Brain microvascular endothelial cell (primary cell): ENCODE data around the gene KCNIP3.

Experiments
- DNase-seq: peaks from one replicate; pipeline ENCODE4 v3.0.0-alpha.2; 2020
- H3K27ac ChIP-seq: fragments of 250-450 bp; sonication (Bioruptor Pico); 2 replicates; pipeline ENCODE4 v1.5.1; 2020; ENCODE audit warnings: mild to moderate bottlenecking, moderate library complexity
- H3K27me3 ChIP-seq: fragments of 250-450 bp; sonication (Bioruptor Pico); replicated peaks from 2 replicates; pipeline ENCODE4 v1.5.1; 2020; ENCODE audit warnings: mild to moderate bottlenecking
- H3K36me3 ChIP-seq: fragments of 250-450 bp; sonication (Bioruptor Pico); replicated peaks from 2 replicates; pipeline ENCODE4 v1.5.1; 2020; ENCODE audit warnings: mild to moderate bottlenecking
- H3K4me3 ChIP-seq: 2 replicates; pipeline ENCODE4 v1.5.1; 2011; ENCODE audit warnings: low read depth, mild to moderate bottlenecking, control low read depth, low read length, moderate library complexity
- in situ Hi-C: cut with HindIII; loops from 2 replicates; pipeline ENCODE4 v1.10.0; 2017; ENCODE audit warnings: low sequenced_read_pairs, low pct_ligation_motif_present
- TF ChIP-seq, protein P1 (sequence below): IDR thresholded peaks from 2 replicates; pipeline ENCODE4 v1.5.1; 2011; ENCODE audit warnings: low read depth, mild to moderate bottlenecking, moderate library complexity, low read length, control low read depth, inconsistent platforms; ENCODE audit errors: missing control alignments

Gene KCNIP3

DNA sequence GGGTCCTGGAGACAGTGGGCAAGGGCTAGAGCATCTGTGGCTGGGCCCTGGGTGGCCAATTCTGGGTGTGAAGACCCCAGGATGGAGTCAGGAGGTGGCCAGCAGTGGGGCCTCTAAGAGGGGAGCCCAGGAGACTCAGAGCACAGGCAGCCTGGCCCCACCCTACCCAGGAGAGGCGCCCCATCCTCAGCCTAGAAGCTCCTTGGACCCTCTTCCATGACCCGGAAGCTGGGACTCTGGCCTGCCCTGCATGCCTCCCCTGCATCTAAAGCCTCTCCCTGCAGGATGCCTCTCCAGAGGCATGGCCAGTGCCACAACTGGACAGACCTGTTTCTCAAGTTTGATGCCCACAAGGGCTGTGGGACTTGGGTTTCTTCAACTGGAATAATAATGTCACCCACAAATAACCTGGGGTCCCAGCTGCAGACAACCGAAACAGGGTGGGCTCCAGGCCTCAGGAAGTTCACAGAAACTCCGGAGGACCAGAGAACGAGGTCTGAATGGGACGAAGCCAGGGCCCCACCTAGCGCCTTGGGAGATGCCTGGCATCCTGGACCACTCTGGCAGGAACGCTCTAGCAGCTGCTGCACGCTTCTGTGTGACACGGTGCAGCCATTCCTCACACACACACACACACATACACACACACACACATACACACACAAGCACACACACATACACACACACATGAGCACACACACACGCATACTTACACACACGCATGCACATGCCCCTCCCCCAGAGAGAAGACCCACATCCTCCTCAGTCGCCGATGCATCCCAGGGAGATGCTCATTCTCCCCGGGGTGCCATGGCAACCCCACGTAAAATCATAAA is 16.4 kb downstream of the KCNIP3 start:
- TF ChIP-seq, protein P1, sequence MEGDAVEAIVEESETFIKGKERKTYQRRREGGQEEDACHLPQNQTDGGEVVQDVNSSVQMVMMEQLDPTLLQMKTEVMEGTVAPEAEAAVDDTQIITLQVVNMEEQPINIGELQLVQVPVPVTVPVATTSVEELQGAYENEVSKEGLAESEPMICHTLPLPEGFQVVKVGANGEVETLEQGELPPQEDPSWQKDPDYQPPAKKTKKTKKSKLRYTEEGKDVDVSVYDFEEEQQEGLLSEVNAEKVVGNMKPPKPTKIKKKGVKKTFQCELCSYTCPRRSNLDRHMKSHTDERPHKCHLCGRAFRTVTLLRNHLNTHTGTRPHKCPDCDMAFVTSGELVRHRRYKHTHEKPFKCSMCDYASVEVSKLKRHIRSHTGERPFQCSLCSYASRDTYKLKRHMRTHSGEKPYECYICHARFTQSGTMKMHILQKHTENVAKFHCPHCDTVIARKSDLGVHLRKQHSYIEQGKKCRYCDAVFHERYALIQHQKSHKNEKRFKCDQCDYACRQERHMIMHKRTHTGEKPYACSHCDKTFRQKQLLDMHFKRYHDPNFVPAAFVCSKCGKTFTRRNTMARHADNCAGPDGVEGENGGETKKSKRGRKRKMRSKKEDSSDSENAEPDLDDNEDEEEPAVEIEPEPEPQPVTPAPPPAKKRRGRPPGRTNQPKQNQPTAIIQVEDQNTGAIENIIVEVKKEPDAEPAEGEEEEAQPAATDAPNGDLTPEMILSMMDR, result no peak
- no peaks in the 10 kb centered on the region for H3K36me3 ChIP-seq
- in situ Hi-C loops, result no loop called here
- no peak overlapping the region for H3K4me3 ChIP-seq
- no peaks in the 10 kb centered on the region for H3K27me3 ChIP-seq
- no peak for DNase-seq
- no peak overlapping the region for H3K27ac ChIP-seq

DNA sequence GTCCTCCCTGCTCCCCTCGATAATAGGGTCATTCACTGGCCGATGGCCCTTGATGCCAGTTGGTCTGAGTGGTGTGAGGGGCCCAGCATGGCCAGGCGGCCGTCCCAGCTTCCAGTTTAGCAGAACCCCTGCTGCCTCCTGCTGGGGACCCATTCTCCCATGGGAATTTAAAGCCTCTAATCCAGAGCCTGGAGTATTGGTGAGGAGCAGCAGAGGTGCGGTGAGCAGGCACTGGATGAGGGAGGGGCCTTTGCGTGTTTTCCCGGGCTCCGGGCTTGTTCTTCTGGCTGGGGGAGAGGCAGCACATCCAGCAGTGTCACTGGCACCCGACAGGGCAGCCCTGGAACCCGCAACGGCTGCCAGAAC is 17.4 kb downstream of the KCNIP3 start:
- in situ Hi-C loops, result no loop called here
- Histone ChIP-seq H3K27ac (no peak overlapping the region), H3K27me3 (no peaks in the 10 kb centered on the region), H3K36me3 (no peaks in the 10 kb centered on the region), H3K4me3 (no peak overlapping the region)
- no peak for DNase-seq
- TF ChIP-seq, protein P1, result no peak

DNA sequence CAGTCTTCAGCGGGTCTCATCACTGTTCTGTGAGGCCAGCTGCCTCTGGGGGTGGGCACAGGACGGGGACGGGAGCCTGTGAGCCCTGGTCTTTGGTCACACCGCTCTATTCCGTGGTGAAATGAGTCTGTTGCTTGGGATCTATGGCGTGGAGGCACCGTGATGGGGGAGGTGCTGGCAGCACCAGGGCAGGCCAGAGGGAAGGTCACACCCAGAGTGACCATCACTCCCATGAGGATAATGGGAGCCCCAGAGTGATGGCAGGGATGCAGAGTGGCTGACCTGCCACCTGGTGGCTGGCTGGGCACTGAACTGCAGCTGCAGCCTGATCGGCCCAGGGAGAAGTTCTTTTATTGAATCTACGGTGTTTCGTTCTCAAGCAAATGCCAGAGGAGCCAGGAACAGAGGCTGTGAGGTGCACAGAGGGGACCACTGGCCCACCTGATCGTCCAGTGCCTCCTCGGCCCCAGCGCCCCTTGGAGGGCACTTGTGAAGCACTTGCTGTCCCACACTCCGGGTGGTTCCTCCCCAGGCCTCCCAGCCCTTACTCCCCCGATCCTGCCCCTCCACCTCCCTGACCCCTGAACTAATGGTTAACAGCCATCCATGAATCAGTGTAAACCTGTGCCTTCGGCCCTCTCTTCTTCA is 17.9 kb downstream of the KCNIP3 start:
- no peaks in the 10 kb centered on the region for H3K36me3 ChIP-seq
- in situ Hi-C loops, result no loop called here
- H3K27ac ChIP-seq, result no peak overlapping the region
- DNase-seq, result peak; percentile 13
- TF ChIP-seq, protein P1, result peak; percentile 82
- no peaks in the 10 kb centered on the region for H3K27me3 ChIP-seq
- H3K4me3 ChIP-seq, result no peak overlapping the region

DNA sequence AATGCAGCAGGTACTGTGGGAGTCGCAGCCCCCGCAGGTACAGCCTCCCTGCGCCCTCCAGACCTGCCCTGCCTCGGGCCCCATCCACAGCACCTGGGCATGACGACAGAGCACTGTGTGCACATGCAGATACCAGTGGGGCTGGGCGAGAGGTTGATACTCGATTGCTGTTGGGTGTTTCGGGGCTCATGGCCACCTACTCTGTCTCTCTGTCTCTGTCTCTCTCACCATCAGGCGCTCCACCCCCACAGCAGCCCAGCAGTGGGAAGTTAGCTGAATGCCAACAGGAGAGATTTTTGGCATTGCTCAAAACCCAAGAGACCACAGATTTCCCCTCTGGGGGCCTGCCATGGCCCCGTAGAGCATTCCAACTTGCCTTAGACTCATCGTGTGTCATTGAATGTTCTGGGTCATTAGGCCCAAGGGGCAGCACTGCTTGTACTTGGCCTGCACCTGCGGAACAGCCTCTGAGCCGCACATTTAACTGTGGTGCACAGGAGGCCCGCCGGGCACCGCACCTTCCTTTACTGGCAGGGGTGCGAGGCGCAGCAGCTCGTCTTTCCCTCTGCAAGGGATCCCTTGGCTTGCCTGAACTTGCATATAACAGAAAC is 18.8 kb downstream of the KCNIP3 start:
- no peak overlapping the region for H3K4me3 ChIP-seq
- no peaks in the 10 kb centered on the region for H3K27me3 ChIP-seq
- peak; percentile 25 for DNase-seq

DNA sequence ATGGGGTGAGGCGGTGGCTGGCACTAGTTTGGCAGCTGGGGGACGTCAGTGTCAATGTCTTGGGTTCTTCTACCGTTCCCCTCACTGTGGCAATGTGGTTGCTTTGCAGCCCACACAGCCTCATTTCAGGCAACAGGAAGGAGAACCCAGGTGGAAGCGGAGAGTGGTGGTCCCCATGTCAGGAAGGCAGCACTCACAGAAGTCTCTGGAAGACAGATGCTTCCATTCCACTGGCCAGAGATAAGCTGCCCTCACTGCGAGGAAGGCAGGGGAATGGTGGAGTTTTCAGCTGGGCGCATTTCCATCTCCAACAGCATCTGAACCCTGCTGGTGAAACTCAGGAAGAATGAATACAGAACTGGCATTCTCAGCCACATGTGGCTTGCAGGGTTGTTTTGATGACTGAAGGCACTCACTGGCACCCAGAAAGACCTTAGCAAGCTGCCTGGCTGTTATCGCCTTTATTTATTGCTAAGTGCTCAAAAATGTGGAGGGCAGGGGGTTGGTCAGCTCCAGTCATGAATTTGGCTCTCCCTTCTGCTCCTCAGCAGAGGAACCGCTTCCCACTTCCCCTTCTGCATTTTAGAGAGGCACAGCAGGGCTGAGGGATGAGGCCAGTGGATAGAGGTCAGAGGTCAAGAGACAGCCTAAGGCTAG is 19.4 kb downstream of the KCNIP3 start:
- H3K27me3 ChIP-seq, result no peaks in the 10 kb centered on the region
- H3K36me3 ChIP-seq, result no peaks in the 10 kb centered on the region
- TF ChIP-seq, protein P1, result peak; percentile 10
- in situ Hi-C loops, result no loop called here
- no peak overlapping the region for H3K4me3 ChIP-seq
- no peak overlapping the region for H3K27ac ChIP-seq
- DNase-seq, result peak; percentile 40

More for the DNA sequence above, 18.8 kb downstream of the KCNIP3 start:
- no peaks in the 10 kb centered on the region for H3K36me3 ChIP-seq
- TF ChIP-seq, protein P1, result no peak
- in situ Hi-C loops, result no loop called here
- no peak overlapping the region for H3K27ac ChIP-seq
